HG03342 (cell line): ENCODE results near the gene CAPN10.
"Not testable (repeated sequence)": the region's sequence is repeated elsewhere in the genome, so short reads cannot be mapped to it uniquely, and the experiment has no call there.

Source experiments
- ATAC-seq: cut with Tn5 transposase; IDR thresholded peaks from one replicate; pipeline ENCODE4 v1.9.1; 2021; ENCODE audit warnings: mild to moderate bottlenecking, moderate library complexity; ENCODE audit not compliant: unreplicated experiment

CAPN10 gene

DNA sequence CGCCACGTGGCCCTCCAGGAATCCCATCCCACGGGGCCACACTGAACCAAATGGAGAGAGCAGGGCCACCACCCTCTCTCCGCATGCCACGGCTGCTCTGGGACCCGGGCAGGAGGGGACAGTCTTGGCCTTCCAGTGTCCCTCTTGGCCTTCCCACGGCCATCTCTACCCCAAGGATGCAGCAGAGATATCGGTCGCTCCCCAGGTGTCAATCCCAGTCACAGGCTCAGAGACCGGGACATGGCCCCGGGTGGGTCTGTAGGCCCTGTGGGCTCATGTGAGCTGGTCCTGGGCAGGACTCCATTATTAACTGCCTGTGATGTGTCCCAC is 15.3 kb downstream of the CAPN10 start:
- ATAC-seq: no peak

DNA sequence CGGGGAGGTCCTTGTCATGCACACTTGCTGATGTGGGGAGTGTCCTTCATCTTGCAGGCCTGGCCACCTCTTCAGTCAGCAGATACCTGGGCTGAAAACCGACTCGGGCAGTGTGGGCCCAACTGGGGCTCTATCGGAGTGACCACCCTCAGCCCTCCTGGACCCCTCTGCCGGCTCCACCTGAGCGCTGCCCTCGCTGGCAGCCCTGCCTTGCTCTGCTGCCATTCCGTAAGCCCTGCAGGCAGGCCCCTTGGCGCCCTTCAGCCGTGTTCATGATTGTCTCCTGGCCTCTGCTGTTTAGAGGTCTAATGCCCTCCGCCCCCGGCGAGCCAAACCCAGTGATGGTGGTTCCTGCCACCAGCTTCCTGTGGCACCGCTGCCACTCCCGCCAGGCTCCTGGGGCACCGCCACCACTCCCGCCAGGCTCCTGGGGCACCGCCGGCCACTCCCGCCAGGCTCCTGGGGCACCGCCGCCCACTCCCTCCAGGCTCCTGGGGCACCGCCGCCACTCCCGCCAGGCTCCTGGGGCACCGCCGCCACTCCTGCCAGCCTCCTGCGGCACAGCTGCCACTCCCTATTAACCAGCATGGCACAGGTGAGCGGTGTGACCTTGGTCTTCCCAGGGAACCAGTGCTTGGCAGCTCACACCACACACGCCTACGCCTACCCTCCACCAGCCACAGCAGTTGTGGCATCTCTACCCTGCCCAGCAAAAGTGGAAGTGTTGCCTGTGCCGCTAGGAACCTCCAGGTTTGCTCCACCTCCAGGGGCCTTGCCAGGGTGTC is 15.9 kb downstream of the CAPN10 start:
- ATAC-seq: no peak

- ATAC-seq: no peak
Observed at GRCh38 chr2:240603081-240603835, 16.7 kb downstream of the CAPN10 start.

DNA sequence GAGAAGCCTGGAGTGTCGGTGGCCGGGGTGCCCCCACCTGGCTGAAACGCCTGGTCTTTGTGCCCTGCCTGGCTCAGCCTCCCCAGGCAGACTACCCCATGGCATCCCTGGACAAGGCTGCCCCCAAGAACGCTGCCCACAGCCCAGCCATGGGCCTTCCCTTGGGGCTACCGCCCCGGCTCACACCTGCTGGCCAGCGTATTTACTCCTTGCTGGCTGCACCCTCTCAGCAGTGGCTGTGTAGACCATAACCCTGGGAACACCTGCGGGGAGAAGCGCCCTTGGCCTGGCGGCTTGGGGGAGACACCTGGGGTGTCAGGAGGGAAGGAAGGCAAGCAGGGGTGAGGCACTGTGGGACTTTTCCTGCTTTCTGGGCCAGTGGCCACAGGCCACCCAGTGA is 17.3 kb downstream of the CAPN10 start:
- ATAC-seq: no peak

- no peak for ATAC-seq
Observed at GRCh38 chr2:240604291-240604938, 17.9 kb downstream of the CAPN10 start.

- no peak for ATAC-seq
Observed at GRCh38 chr2:240604939-240605716, 18.6 kb downstream of the CAPN10 start.

DNA sequence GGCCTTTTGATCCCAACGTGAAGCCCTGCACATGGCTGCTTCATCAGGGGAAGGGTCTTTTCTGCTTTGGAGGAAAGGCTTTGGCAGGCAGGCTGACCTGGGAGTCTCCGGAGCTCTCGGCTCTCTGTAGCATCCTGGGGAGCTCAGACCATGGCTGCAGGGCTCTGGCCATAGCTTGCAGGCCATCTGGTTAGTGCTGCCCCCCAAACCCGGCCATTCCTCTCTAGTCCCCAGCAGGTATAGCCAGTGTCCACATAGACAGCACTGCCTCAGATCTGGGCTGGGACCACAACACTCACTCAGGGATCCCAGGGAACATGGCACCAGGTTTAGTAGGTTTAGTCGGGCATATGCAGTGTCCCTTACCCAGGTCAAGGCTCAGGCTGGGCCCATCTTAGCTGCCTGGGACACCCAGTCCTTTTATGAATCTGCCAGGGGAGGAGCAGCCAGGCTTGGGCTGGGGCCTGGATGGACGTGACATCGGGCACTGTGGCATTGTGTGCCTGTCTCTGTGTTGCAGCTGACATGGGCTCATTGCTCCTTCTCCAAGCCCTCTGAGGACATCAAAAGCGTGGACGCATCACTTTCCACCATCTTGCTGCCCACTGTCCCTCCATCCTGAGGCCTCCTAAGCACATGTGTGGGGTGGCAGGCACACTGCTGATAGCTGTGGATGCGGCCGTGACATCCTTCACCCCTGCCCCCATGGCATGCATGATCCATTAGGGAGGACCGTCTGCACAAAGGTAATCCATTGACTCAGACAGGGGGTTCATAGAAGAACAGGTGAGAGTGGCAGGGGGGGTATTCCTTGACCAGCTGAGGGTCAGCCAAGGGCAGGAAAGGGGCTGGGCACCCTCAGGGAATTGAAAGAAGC is 19.6 kb downstream of the CAPN10 start:
- no peak for ATAC-seq

- no peak for ATAC-seq
Observed at GRCh38 chr2:240611601-240612210, 25.2 kb downstream of the CAPN10 start.

DNA sequence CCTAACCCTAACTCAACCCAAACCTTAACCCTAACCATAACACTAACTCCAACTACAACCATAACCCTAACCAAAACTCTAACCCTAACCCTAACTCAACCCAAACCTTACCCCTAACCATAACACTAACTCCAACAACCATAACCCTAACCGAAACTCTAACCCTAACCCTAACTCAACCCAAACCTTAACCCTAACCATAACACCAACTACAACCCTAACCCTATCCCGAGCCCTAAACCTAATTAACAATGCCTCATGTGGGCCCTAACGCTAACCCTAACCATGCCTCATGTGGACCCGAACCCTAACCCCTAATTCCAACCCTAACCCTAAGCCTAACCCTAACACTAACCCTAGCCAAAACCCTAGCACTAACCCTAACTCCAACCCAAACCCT is 27.2 kb downstream of the CAPN10 start:
- no peak for ATAC-seq

DNA sequence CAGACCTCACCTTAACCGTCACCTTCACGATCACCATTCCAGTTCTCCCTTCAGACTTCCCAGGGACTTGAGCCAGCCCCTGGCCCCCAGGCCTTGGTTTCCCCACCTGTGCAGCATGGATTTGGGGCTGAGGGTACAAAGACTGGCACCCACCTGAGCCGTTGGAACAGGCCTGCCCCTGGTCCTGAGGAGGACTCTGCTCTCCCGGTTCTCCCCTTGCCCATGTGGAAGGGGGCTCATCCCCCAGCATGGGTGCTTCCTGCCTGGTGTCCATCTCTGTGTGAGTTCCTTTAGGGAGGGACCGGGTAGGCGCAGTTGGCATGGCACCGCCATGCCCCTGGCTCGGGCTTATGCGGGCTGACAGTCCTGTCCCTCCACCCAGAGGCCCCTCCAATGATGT is 27.9 kb downstream of the CAPN10 start:
- ATAC-seq: no peak

DNA sequence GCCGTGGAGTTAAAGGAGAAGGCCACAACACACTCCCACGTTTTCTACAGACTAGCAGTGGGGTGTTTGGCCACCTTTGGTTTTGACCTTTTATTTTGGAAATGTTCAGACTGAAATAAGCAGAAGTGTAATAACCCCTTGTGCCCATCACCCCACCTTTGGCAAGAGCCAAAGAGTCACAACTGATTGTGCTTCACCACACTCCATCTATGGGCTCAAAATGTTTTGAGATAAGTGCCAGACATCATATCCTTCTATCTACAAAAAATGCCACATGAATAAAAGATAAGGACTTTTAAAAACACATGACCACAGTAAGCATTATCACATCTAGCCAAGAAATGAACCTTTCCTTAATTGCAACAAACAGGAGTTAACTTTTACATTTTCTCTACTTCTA is 28.9 kb downstream of the CAPN10 start:
- no peak for ATAC-seq

- ATAC-seq: no peak
Observed at GRCh38 chr2:240615820-240616547, 29.4 kb downstream of the CAPN10 start.

DNA sequence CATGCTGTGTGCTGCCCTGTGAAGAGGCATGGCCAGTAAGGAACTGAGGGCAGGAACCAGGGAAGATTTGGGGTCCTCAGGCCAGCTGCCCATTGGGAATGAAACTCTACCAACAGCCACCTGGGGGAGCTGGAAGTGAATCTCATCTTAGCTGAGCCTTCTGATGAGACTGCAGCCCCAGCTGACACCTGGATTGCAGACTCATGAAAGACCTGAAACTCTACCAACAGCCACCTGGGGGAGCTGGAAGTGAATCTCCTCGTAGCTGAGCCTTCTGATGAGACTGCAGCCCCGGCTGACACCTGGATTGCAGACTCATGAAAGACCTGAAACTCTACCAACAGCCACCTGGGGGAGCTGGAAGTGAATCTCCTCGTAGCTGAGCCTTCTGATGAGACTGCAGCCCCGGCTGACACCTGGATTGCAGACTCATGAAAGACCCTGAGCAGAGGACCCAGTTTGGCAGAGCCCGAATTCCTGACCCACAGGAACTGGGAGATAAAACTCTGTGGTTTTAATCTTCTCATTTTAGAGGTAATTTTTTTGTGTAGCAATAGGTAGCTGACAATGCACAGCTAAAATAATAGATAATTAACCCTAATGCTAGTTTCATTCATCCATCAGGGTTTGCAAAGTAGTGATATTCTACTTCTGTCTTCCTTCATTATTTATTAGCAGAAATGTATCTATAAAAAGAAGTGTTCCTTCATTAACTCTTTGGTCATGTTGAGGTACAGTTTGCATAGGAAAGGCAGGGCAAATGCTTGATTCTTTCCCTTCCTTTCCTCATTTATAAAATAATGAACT is 30.5 kb downstream of the CAPN10 start:
- ATAC-seq: not testable (repeated sequence)

DNA sequence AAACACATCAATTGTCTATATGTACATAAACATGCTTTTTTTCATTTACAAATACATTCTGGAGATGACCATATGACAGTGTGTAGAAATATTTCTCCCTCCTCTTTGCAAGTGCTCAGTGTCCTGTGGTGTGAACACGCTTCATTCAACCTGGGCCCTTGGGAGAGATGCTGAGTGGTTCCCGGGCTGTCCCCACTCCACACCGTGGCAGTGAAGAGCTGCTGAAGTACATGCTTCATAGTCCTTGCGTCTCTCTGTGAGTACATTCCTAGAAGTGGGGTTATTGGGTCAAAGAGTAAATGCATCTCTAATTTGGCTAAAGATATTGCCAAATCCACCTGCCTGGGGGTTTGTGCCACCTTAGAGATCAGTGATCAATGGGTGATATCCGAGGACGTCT is 32.2 kb downstream of the CAPN10 start:
- no peak for ATAC-seq

DNA sequence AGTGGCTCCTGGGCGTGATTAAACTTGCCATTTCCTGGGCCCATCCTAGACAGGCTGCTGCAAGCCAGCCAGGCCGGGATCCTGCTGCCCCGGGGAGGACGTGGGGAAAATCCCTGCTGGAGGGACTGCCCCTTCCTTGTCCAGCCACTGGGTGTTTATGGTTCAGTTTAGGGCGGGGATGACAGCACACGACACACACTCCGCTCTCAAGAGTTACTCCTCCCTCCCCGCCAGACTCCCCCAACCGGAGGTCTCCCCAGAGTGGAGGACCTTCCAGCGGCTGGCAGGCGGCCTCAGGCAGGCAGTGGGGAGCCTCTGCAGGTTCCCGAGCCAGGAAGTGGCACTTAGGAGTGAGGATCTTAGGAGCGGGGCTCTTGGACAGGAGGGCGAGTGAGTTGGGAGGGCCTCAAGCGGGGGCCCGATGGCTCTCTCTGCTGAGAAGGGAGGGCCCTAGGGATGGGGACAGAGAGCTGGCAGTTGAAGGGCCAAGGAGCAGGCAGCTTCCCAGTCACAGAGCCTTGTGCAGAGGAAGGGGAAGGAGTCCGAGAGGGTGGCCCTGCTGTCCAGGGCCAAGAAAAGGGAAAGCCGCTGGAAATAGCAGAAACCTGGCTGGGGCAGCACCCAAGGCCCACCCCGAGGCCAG is 33.1 kb downstream of the CAPN10 start:
- no peak for ATAC-seq

DNA sequence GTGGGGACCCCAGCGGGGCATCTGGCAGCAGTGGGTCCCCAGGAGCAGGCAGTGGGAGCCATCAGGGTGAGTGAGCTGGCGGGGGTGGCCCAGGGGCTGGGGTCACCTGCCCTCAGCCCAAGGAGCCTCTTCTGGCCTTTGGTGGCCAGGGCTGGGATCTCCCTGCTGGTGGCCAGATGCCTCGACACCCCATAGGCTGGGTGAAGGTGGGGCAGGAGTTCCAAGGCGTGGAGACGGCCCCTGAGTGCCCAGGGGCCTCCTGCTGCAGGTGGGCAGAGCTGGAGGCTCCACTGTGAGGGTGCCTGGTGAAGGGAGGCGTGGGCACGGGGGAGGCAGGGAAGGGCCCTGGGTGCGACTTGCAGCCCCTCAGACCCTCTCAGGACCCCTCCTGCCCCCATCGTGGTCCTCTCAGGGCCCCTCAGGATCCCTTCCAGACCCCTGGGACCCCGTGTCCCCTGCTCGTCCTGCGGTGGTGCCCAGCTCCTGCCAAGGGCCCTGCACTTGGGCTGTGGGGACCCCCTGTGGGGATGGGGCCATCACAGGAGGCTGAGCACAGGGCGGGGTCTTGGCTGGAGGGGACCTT is 33.7 kb downstream of the CAPN10 start:
- no peak for ATAC-seq

DNA sequence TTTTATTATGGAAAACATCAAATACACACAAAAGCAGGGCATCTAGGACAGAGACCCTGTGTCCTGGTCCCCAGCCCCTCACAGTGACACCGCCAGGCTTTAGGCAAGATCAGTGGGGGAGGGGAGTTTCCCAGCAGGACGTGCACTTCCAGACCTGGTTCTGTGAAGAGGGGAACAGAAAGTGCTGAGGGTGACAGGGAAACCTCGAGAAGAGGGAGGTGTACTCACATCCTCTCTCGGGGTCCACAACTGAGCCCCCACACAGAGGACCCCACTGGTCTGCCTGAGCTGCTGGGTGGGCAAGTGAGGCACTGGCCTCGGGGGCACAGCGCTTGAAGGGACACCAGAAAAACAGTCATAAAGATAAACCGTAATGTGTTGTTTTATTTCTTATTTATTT is 34.3 kb downstream of the CAPN10 start:
- no peak for ATAC-seq

DNA sequence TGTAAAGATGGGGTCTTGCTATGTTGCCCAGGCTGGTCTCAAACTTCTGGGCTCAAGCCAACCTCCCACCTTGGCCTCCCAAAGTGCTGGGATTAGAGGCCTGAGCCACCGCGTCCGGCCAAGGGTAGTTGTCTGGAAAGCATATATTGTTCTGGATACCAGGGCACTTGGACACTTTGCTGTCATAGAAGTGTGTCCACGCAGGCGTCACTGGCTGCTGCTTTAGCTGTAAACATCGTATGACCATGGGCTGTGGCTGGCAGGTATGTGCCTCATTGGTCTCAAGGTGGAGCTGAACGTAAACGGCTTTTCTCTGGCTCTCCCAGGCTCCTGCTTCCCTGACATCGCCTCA is 35.5 kb downstream of the CAPN10 start:
- no peak for ATAC-seq
